ENCODE data around the gene PSMD6. TPM values are rescaled to one million over a fixed set of nuclear protein-coding genes. Genes with fewer than 3 reads are reported as not detected.
A peak's percentile ranks its signal among the peaks of the same experiment; 100 is the strongest.

PSMD6 gene
- total RNA-seq, 1 donor from 2014 or later = 81.4 TPM

DNA sequence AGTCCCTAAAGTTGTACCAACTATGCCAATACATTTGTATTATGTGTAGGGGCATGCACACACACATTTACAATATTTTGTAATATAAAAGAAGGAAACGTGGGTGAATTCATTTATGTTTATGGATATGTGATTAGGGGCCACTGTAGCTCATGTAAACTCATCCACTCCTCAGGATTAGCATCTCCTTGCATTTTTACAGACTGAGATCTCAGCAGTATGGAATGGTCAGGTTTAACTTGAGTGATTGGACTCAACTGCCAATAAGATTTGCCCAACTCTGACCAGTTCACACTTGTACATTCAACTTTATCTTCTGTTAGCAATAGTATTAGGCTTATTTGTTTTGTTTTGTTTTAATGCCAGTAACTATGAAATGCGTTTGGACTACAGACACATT lies 36.5 kb downstream of the PSMD6 start:
- Mint-ChIP-seq H3K4me1 (ENCODE audit: unreplicated experiment) (no peaks in the 10 kb centered on the region), H3K9me3 (no peaks in the 10 kb centered on the region)
- TF ChIP-seq CTCF (conservative IDR thresholded peaks at IDR 0.05) = no peak

DNA sequence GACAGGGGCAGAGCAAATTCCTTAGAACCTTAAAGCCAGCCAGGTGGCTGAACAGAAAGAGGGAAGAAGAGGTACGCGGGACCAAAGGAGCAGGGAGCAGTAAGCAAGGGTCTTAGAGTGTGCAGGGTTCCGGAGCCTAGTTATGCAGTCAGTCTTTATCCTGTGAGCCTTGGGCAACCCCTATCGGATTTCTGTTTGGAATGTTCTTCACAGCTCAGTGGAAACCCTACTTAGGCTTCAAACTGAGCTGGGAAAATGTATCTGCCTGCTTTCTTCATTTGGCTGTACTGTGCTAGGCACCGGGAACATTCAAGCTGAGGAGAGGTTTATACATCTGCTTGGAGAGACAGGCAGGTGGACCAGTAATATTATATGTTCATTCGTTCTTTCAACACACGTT lies 37.1 kb downstream of the PSMD6 start:
- TF ChIP-seq CTCF (conservative IDR thresholded peaks at IDR 0.05) = no peak
- no peak overlapping the region for H3K4me3 Mint-ChIP-seq
- H3K4me1 Mint-ChIP-seq (ENCODE audit: unreplicated experiment) = no peaks in the 10 kb centered on the region
- no peak overlapping the region for H3K27ac Mint-ChIP-seq
- no peak for DNase-seq (ENCODE audit: extremely low spot score, unreplicated experiment)
- H3K9me3 Mint-ChIP-seq = no peaks in the 10 kb centered on the region
- H3K27me3 Mint-ChIP-seq = no peaks in the 10 kb centered on the region
- H3K36me3 Mint-ChIP-seq = peaks cover 38% of the 10 kb centered on the region

More for the DNA sequence above, 36.5 kb downstream of the PSMD6 start:
- no peak overlapping the region for H3K27ac Mint-ChIP-seq
- DNase-seq (ENCODE audit: extremely low spot score, unreplicated experiment) = no peak
- peaks cover 38% of the 10 kb centered on the region for H3K36me3 Mint-ChIP-seq
- no peaks in the 10 kb centered on the region for H3K27me3 Mint-ChIP-seq
- no peak overlapping the region for H3K4me3 Mint-ChIP-seq

DNA sequence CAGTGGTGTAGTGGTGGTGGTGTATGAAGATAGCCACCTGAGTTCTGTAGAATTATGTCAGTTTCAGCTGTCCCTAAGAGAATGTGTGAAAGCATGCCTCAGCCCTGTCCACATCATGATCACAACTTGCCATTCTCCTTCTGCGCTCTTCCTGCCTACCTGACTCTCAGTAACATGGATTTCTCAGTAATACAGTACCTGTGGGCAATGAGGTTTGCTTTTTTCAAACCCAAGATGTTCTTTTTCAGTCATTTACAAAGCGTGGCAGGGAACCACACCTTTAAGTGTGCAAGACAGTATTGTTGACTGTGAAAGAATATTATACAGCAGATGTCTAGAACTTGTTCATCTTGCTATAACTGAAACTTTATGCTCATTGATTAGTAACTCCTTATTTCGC lies 38.9 kb downstream of the PSMD6 start:
- Mint-ChIP-seq H3K4me3 (no peak overlapping the region), H3K4me1 (ENCODE audit: unreplicated experiment) (no peaks in the 10 kb centered on the region), H3K36me3 (peaks cover 30% of the 10 kb centered on the region), H3K9me3 (no peaks in the 10 kb centered on the region), H3K27ac (peak overlapping the region; percentile 9), H3K27me3 (no peaks in the 10 kb centered on the region)
- TF ChIP-seq CTCF (conservative IDR thresholded peaks at IDR 0.05) = no peak
- DNase-seq (ENCODE audit: extremely low spot score, unreplicated experiment) = no peak

GRCh38 chr3:63981980-63982379 lies 41.3 kb downstream of the PSMD6 start:
- peaks cover 29% of the 10 kb centered on the region for H3K36me3 Mint-ChIP-seq
- TF ChIP-seq CTCF (conservative IDR thresholded peaks at IDR 0.05) = no peak
- DNase-seq (ENCODE audit: extremely low spot score, unreplicated experiment) = no peak

GRCh38 chr3:63980830-63981498 lies 42.3 kb downstream of the PSMD6 start:
- Mint-ChIP-seq H3K4me1 (ENCODE audit: unreplicated experiment) (peaks cover 18% of the 10 kb centered on the region), H3K36me3 (peaks cover 27% of the 10 kb centered on the region), H3K27me3 (no peaks in the 10 kb centered on the region), H3K27ac (no peak overlapping the region), H3K9me3 (no peaks in the 10 kb centered on the region), H3K4me3 (no peak overlapping the region)
- DNase-seq (ENCODE audit: extremely low spot score, unreplicated experiment) = no peak
- TF ChIP-seq CTCF (conservative IDR thresholded peaks at IDR 0.05) = no peak

More at GRCh38 chr3:63981980-63982379, 41.3 kb downstream of the PSMD6 start:
- no peak overlapping the region for H3K4me3 Mint-ChIP-seq
- no peaks in the 10 kb centered on the region for H3K9me3 Mint-ChIP-seq
- H3K27me3 Mint-ChIP-seq = no peaks in the 10 kb centered on the region
- H3K4me1 Mint-ChIP-seq (ENCODE audit: unreplicated experiment) = peaks cover 10% of the 10 kb centered on the region
- no peak overlapping the region for H3K27ac Mint-ChIP-seq

All from type B pancreatic cell (in vitro differentiated cells).